H1 (cell line): ENCODE data around the gene WDR1. TPM values are rescaled to one million over a fixed set of nuclear protein-coding genes. Genes with fewer than 3 reads are reported as not detected.

Source experiments
- MAX ChIP-seq: IDR thresholded peaks from 2 replicates; pipeline ENCODE4 v1.6.1; 2012; ENCODE audit warnings: inconsistent platforms
- SIX5 ChIP-seq: IDR thresholded peaks from 2 replicates; pipeline ENCODE4 v1.6.1; 2011; ENCODE audit warnings: mild to moderate bottlenecking, low read depth, low read length
- polyA plus RNA-seq, 7 experiments: library from polyadenylated mRNA; depleted of rRNA in 3 of 7; stranded (reverse) in 5 of 7; unstranded in 2 of 7; fragments of >200 nt in 5 of 7; fragments of 200-250 nt in 2 of 7; gene quantifications; 1 replicate in 5 of 7; 2 replicates in 1 of 7; 4 replicates in 1 of 7; pipeline versions ENCODE4 v1.2.1 to v1.2.3, GENCODE V29; 2011 to 2013; ENCODE audit warnings: missing spikeins in 2 of 7, mixed read lengths in 2 of 7
- total RNA-seq: library from RNA; stranded (reverse); fragmentation: NEBNext Ultra II Directional; extraction: Animal tissue kit (Norgen Biotek cat#: 25700); gene quantifications from 2 replicates; pipeline ENCODE4 v1.2.1, GENCODE V29; 2021

The WDR1 gene
- total and polyA plus RNA-seq, 2 of the 8 experiments (the other 6 are each of a cell fraction or from before 2014, with no cell fraction given), result 315 to 377 TPM

GRCh38 chr4:10026485-10026884, 90.1 kb downstream of the WDR1 start (continued):
- no peak for TF ChIP-seq MAX
- TF ChIP-seq SIX5, result no peak
- TF ChIP-seq, all 59 proteins: peak for 0
